ENCODE data around the gene STX1B. TPM values are rescaled to one million over a fixed set of nuclear protein-coding genes. Genes with fewer than 3 reads are reported as not detected.

STX1B gene
- total and polyA plus RNA-seq, 3 experiments from 2014 or later = 0.03 to 0.79 (median 0.40) TPM

- POLR2A ChIA-PET = interaction anchor here (0.7 to 1.7 kb wide), 3 partner anchors 33 to 182 kb away, joined by 3 to 9 read pairs (median 3); partner anchors contain the start of gene FUS
- no peaks in the 10 kb centered on the region for H3K27me3 ChIP-seq (ENCODE audit: insufficient read depth, low read length, poor library complexity, severe bottlenecking)
- H3K27ac ChIP-seq (ENCODE audit: low read depth, low read length) = no peak overlapping the region
- no peaks in the 10 kb centered on the region for H3K36me3 ChIP-seq (ENCODE audit: insufficient read depth, low read length)
- peak overlapping the region in 3 of 8 donors; percentile 12 to 38 (median 24) for H3K27ac Mint-ChIP-seq
- CTCF ChIA-PET = interaction anchor here (3.0 kb wide), 1 partner anchor 144 kb away, joined by 10 read pairs; no protein-coding TSS in a partner anchor
- peaks cover 0 to 9% (median 6%) of the 10 kb centered on the region in 3 donors for H3K4me1 Mint-ChIP-seq
- peak overlapping the region; percentile 48 to 92 (median 83) for H3K4me3 Mint-ChIP-seq
- no peaks in the 10 kb centered on the region for H3K36me3 Mint-ChIP-seq
- peak overlapping the region; percentile 47 for H3K4me3 ChIP-seq (ENCODE audit: low read length)
- H3K4me1 ChIP-seq (ENCODE audit: insufficient read depth, low read length) = peaks cover 13% of the 10 kb centered on the region
- no peak for DNase-seq
- H3K9me3 ChIP-seq (ENCODE audit: low read length) = no peaks in the 10 kb centered on the region
- peaks cover 0 to 2% (median 0%) of the 10 kb centered on the region in 5 donors for H3K9me3 Mint-ChIP-seq
- H3K27me3 Mint-ChIP-seq = no peaks in the 10 kb centered on the region
Measured at GRCh38 chr16:30997725-30998711, 12.4 kb downstream of the STX1B start.

GRCh38 chr16:30996985-30997724 lies 13.3 kb downstream of the STX1B start:
- Mint-ChIP-seq H3K27ac (peak overlapping the region in 7 of 8 donors; percentile 64 to 91 (median 84)), H3K27me3 (no peaks in the 10 kb centered on the region), H3K36me3 (no peaks in the 10 kb centered on the region), H3K4me3 (peak overlapping the region; percentile 79 to 92 (median 85)), H3K4me1 (peaks cover 0 to 9% (median 6%) of the 10 kb centered on the region in 3 donors), H3K9me3 (peaks cover 0 to 1% (median 0%) of the 10 kb centered on the region in 5 donors)
- POLR2A ChIA-PET = interaction anchor here (0.7 to 1.7 kb wide), 3 partner anchors 34 to 145 kb away, joined by 3 to 9 read pairs (median 3); partner anchors contain the start of gene KAT8
- H3K36me3 ChIP-seq (ENCODE audit: insufficient read depth, low read length) = no peaks in the 10 kb centered on the region
- peak overlapping the region; percentile 73 for H3K27ac ChIP-seq (ENCODE audit: low read depth, low read length)
- peaks cover 13% of the 10 kb centered on the region for H3K4me1 ChIP-seq (ENCODE audit: insufficient read depth, low read length)
- H3K4me3 ChIP-seq (ENCODE audit: low read length) = peak overlapping the region; percentile 74
- DNase-seq = peak; percentile 65 to 87 (median 79)
- CTCF ChIA-PET = no interaction called here
- H3K9me3 ChIP-seq (ENCODE audit: low read length) = no peaks in the 10 kb centered on the region
- H3K27me3 ChIP-seq (ENCODE audit: insufficient read depth, low read length, poor library complexity, severe bottlenecking) = no peaks in the 10 kb centered on the region

- H3K27ac ChIP-seq (ENCODE audit: low read depth, low read length) = peak overlapping the region; percentile 73
Measured at GRCh38 chr16:30996324-30996984, 14.0 kb downstream of the STX1B start.

GRCh38 chr16:30995927-30996323 lies 14.5 kb downstream of the STX1B start:
- Histone ChIP-seq H3K9me3 (ENCODE audit: low read length) (no peaks in the 10 kb centered on the region), H3K27ac (ENCODE audit: low read depth, low read length) (no peak overlapping the region), H3K36me3 (ENCODE audit: insufficient read depth, low read length) (no peaks in the 10 kb centered on the region), H3K4me3 (ENCODE audit: low read length) (no peak overlapping the region), H3K27me3 (ENCODE audit: insufficient read depth, low read length, poor library complexity, severe bottlenecking) (no peaks in the 10 kb centered on the region), H3K4me1 (ENCODE audit: insufficient read depth, low read length) (peaks cover 13% of the 10 kb centered on the region)
- CTCF ChIA-PET = interaction anchor here (1.9 to 2.9 kb wide), 2 partner anchors 11 to 146 kb away, joined by 4 to 12 read pairs; partner anchors contain the start of gene HSD3B7
- no peaks in the 10 kb centered on the region for H3K27me3 Mint-ChIP-seq
- POLR2A ChIA-PET = interaction anchor here (1.7 kb wide), 1 partner anchor 146 kb away, joined by 9 read pairs; no protein-coding TSS in a partner anchor
- peak overlapping the region; percentile 17 to 92 (median 71) for H3K4me3 Mint-ChIP-seq
- no peaks in the 10 kb centered on the region for H3K36me3 Mint-ChIP-seq
- peak overlapping the region in 5 of 8 donors; percentile 41 to 59 (median 50) for H3K27ac Mint-ChIP-seq
- H3K9me3 Mint-ChIP-seq = no peaks in the 10 kb centered on the region
- H3K4me1 Mint-ChIP-seq = peaks cover 0 to 9% (median 6%) of the 10 kb centered on the region in 3 donors
- no peak for DNase-seq

More at GRCh38 chr16:30996324-30996984, 14.0 kb downstream of the STX1B start:
- peak overlapping the region in 7 of 8 donors; percentile 41 to 91 (median 78) for H3K27ac Mint-ChIP-seq
- POLR2A ChIA-PET = interaction anchor here (0.9 to 1.7 kb wide), 2 partner anchors 121 to 146 kb away, joined by 3 to 9 read pairs; partner anchors contain the start of gene KAT8
- no peaks in the 10 kb centered on the region for H3K27me3 ChIP-seq (ENCODE audit: insufficient read depth, low read length, poor library complexity, severe bottlenecking)
- no peaks in the 10 kb centered on the region for H3K9me3 ChIP-seq (ENCODE audit: low read length)
- H3K27me3 Mint-ChIP-seq = no peaks in the 10 kb centered on the region
- CTCF ChIA-PET = no interaction called here
- no peaks in the 10 kb centered on the region for H3K9me3 Mint-ChIP-seq
- H3K4me1 ChIP-seq (ENCODE audit: insufficient read depth, low read length) = peaks cover 13% of the 10 kb centered on the region
- DNase-seq = no peak
- peak overlapping the region; percentile 79 to 92 (median 85) for H3K4me3 Mint-ChIP-seq
- no peaks in the 10 kb centered on the region for H3K36me3 ChIP-seq (ENCODE audit: insufficient read depth, low read length)
- peak overlapping the region; percentile 74 for H3K4me3 ChIP-seq (ENCODE audit: low read length)
- H3K4me1 Mint-ChIP-seq = peaks cover 0 to 9% (median 6%) of the 10 kb centered on the region in 3 donors
- no peaks in the 10 kb centered on the region for H3K36me3 Mint-ChIP-seq

GRCh38 chr16:30992931-30993816 lies 17.3 kb downstream of the STX1B start:
- ChIA-PET CTCF (interaction anchor here (1.3 to 2.9 kb wide), 2 partner anchors 8 to 875 kb away, joined by 5 to 12 read pairs; partner anchors contain the start of gene HSD3B7), POLR2A (no interaction called here)
- Histone ChIP-seq H3K27me3 (ENCODE audit: insufficient read depth, low read length, poor library complexity, severe bottlenecking) (no peaks in the 10 kb centered on the region), H3K9me3 (ENCODE audit: low read length) (no peaks in the 10 kb centered on the region), H3K27ac (ENCODE audit: low read depth, low read length) (peak overlapping the region; percentile 24), H3K36me3 (ENCODE audit: insufficient read depth, low read length) (no peaks in the 10 kb centered on the region), H3K4me1 (ENCODE audit: insufficient read depth, low read length) (peaks cover 13% of the 10 kb centered on the region), H3K4me3 (ENCODE audit: low read length) (no peak overlapping the region)
- H3K4me1 Mint-ChIP-seq = peaks cover 0 to 9% (median 6%) of the 10 kb centered on the region in 3 donors
- no peak overlapping the region for H3K4me3 Mint-ChIP-seq
- no peak for DNase-seq
- no peaks in the 10 kb centered on the region for H3K36me3 Mint-ChIP-seq
- H3K27me3 Mint-ChIP-seq = no peaks in the 10 kb centered on the region
- H3K27ac Mint-ChIP-seq = no peak overlapping the region
- H3K9me3 Mint-ChIP-seq = no peaks in the 10 kb centered on the region

GRCh38 chr16:30992276-30992780 lies 18.1 kb downstream of the STX1B start:
- H3K4me1 ChIP-seq (ENCODE audit: insufficient read depth, low read length) = peaks cover 9% of the 10 kb centered on the region
- no peak overlapping the region for H3K27ac Mint-ChIP-seq
- no peak overlapping the region for H3K4me3 Mint-ChIP-seq
- H3K4me1 Mint-ChIP-seq = peaks cover 0 to 9% (median 6%) of the 10 kb centered on the region in 3 donors
- no peak overlapping the region for H3K4me3 ChIP-seq (ENCODE audit: low read length)
- POLR2A ChIA-PET = interaction anchor here (0.7 kb wide), 1 partner anchor 180 kb away, joined by 4 read pairs; no protein-coding TSS in a partner anchor
- H3K9me3 Mint-ChIP-seq = no peaks in the 10 kb centered on the region
- CTCF ChIA-PET = no interaction called here
- H3K36me3 Mint-ChIP-seq = no peaks in the 10 kb centered on the region
- no peak for DNase-seq
- no peaks in the 10 kb centered on the region for H3K9me3 ChIP-seq (ENCODE audit: low read length)
- H3K27me3 ChIP-seq (ENCODE audit: insufficient read depth, low read length, poor library complexity, severe bottlenecking) = no peaks in the 10 kb centered on the region
- no peak overlapping the region for H3K27ac ChIP-seq (ENCODE audit: low read depth, low read length)
- H3K36me3 ChIP-seq (ENCODE audit: insufficient read depth, low read length) = no peaks in the 10 kb centered on the region
- no peaks in the 10 kb centered on the region for H3K27me3 Mint-ChIP-seq

Data from CD8-positive, alpha-beta memory T cell (primary cell).